Lung (tissue), 12 donors: Measurements from ENCODE around the gene PRG3. TPM values are rescaled to one million over a fixed set of nuclear protein-coding genes. Genes with fewer than 3 reads are reported as not detected.

Experiments
- ATAC-seq: fragments of 200-7000 bp; cut with Tn5 transposase; one replicate; pipeline ENCODE4 v1.9.1; 2020; ENCODE audit warnings: moderate number of reproducible peaks; ENCODE audit not compliant: insufficient read depth, low FRiP score
- DNase-seq, 3 donors: peaks; one replicate each; pipeline ENCODE4 v3.0.0-alpha.2; 2013 to 2017
- H3K27ac ChIP-seq, 2 donors: one replicate each; pipeline ENCODE4 v1.5.1; 2013; ENCODE audit warnings: mild to moderate bottlenecking in 2 of 2, moderate library complexity in 2 of 2, control low read depth in 1 of 2, inconsistent platforms in 1 of 2, low read depth in 1 of 2, low read length in 1 of 2
- H3K27me3 ChIP-seq, 3 donors: one replicate each; pipeline ENCODE4 v1.5.1; 2013; ENCODE audit warnings: low read length in 2 of 3; ENCODE audit not compliant: control insufficient read depth in 3 of 3, insufficient read depth in 3 of 3
- H3K36me3 ChIP-seq, 4 donors: one replicate each; pipeline ENCODE4 v1.5.1; 2013; ENCODE audit warnings: low read length in 4 of 4, mild to moderate bottlenecking in 1 of 4, moderate library complexity in 1 of 4; ENCODE audit not compliant: control insufficient read depth in 4 of 4, insufficient read depth in 4 of 4
- H3K4me1 ChIP-seq, 5 donors: one replicate each; pipeline ENCODE4 v1.5.1; 2013; ENCODE audit warnings: low read length in 5 of 5, mild to moderate bottlenecking in 2 of 5, moderate library complexity in 1 of 5; ENCODE audit not compliant: control insufficient read depth in 5 of 5, insufficient read depth in 5 of 5
- H3K4me3 ChIP-seq: one replicate; pipeline ENCODE4 v1.5.1; 2013; ENCODE audit warnings: mild to moderate bottlenecking, control low read depth, moderate library complexity
- H3K9ac ChIP-seq, 2 donors: one replicate each; pipeline ENCODE4 v1.5.1; 2013; ENCODE audit warnings: low read length in 2 of 2, control low read depth in 1 of 2; ENCODE audit not compliant: insufficient read depth in 1 of 2
- H3K9me3 ChIP-seq, 4 donors: one replicate each; pipeline ENCODE4 v1.5.1; 2013; ENCODE audit warnings: low read length in 3 of 4, mild to moderate bottlenecking in 1 of 4, moderate library complexity in 1 of 4; ENCODE audit not compliant: control insufficient read depth in 4 of 4, insufficient read depth in 3 of 4
- CTCF ChIP-seq: IDR thresholded peaks from 2 replicates; pipeline ENCODE4 v1.5.1; 2012; ENCODE audit warnings: mild to moderate bottlenecking; ENCODE audit errors: control extremely low read depth, extremely low read depth
- WGBS, 2 donors: extraction: QIAGEN DNeasy Blood & Tissue Kit; methylation state at CpG; one replicate each; pipeline ENCODE4 v1.1.7; 2013; 5-methylcytosine and 5-hydroxymethylcytosine counted together
- polyA plus RNA-seq, 2 donors: library from polyadenylated mRNA; stranded (reverse); fragments of 200-250 nt; gene quantifications; one replicate each; pipeline ENCODE4 v1.2.1, GENCODE V29; 2013
- total RNA-seq, 2 donors: library from RNA; depleted of rRNA in 1 of 2; stranded (reverse); fragments of >200 nt in 1 of 2; gene quantifications; one replicate each; pipeline ENCODE4 v1.2.1, GENCODE V29; 2014 to 2021
- donor health status: control.
- donor health status: control.
- donor health status: Bipolar disorder and iron deficiency.
- donor health status: healthy.
- donor health status: DM: yes; HTN: yes; CAD: no.

Gene PRG3
- total and polyA plus RNA-seq, 4 donors = 0.63 to 1.4 TPM; not detected in 2

- ATAC-seq = no peak
- Histone ChIP-seq H3K4me1 (peaks cover 2 to 33% (median 9%) of the 10 kb centered on the region in 5 donors), H3K27me3 (no peaks in the 10 kb centered on the region), H3K9ac (peak overlapping the region in 1 of 2 donors; percentile 17), H3K4me3 (no peak overlapping the region), H3K9me3 (no peaks in the 10 kb centered on the region), H3K36me3 (peaks cover 3 to 20% (median 15%) of the 10 kb centered on the region in 4 donors), H3K27ac (peak overlapping the region in 1 of 2 donors; percentile 34)
- no peak for TF ChIP-seq CTCF
- DNase-seq = no peak
- 81 to 85% methylated on average over 4 of the region's 4 CpGs for WGBS, 2 donors
These were observed 41.7 kb upstream of the PRG3 start for GRCh38 chr11:57422669-57423068.

DNA sequence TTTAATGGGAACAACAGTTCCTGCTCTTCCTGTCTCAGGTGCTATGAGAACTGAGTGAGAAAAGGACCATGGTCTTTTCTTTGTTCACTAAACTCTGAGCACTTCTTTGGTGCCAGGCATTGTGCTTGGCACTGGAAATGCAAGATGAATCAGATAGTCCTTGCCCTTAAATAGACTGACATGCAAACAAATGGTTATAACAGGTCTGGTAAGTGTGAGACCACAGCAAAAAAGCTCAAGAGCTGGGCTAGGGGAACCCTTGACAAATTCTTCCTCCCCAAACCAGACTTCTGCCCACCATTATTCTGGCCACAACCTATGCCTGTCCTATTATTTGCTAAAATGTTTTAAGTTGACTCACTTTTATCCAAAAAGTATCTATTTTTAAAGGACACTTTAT, 40.9 kb upstream of the PRG3 start:
- TF ChIP-seq CTCF = no peak
- no peak for ATAC-seq

GRCh38 chr11:57421066-57421465, 40.1 kb upstream of the PRG3 start:
- Histone ChIP-seq H3K27me3 (no peaks in the 10 kb centered on the region), H3K27ac (no peak overlapping the region), H3K9me3 (no peaks in the 10 kb centered on the region), H3K9ac (no peak overlapping the region), H3K36me3 (peaks cover 3 to 36% (median 26%) of the 10 kb centered on the region in 4 donors), H3K4me3 (no peak overlapping the region), H3K4me1 (peaks cover 0 to 25% (median 8%) of the 10 kb centered on the region in 5 donors)
- DNase-seq (no peak), ATAC-seq (no peak)
- WGBS, 2 donors = 96 to 97% methylated on average over 4 of the region's 4 CpGs
- no peak for TF ChIP-seq CTCF

More for the DNA sequence above, 40.9 kb upstream of the PRG3 start:
- DNase-seq = no peak
- Histone ChIP-seq H3K27me3 (no peaks in the 10 kb centered on the region), H3K4me3 (no peak overlapping the region), H3K9me3 (no peaks in the 10 kb centered on the region), H3K4me1 (peaks cover 0 to 28% (median 8%) of the 10 kb centered on the region in 5 donors), H3K27ac (no peak overlapping the region), H3K36me3 (peaks cover 3 to 29% (median 23%) of the 10 kb centered on the region in 4 donors), H3K9ac (no peak overlapping the region)

GRCh38 chr11:57419146-57419545, 38.2 kb upstream of the PRG3 start:
- DNase-seq (no peak), ATAC-seq (no peak)
- Histone ChIP-seq H3K4me1 (peaks cover 0 to 8% (median 0%) of the 10 kb centered on the region in 5 donors), H3K4me3 (no peak overlapping the region), H3K27ac (no peak overlapping the region), H3K9ac (no peak overlapping the region), H3K27me3 (no peaks in the 10 kb centered on the region), H3K9me3 (no peaks in the 10 kb centered on the region), H3K36me3 (peaks cover 10 to 49% (median 31%) of the 10 kb centered on the region in 4 donors)
- TF ChIP-seq CTCF = no peak
- 84 to 86% methylated on average over 3 of the region's 3 CpGs for WGBS, 2 donors
